GOT3 (cell line): ENCODE results near the gene RPA1.
"Not testable (repeated sequence)": the region's sequence is repeated elsewhere in the genome, so short reads cannot be mapped to it uniquely, and the experiment has no call there.

Experiments
- DNase-seq: peaks from one replicate; lab custom pipeline; 2025; ENCODE audit warnings: mixed read lengths; lab: John Stamatoyannopoulos, UW

The RPA1 gene

DNA sequence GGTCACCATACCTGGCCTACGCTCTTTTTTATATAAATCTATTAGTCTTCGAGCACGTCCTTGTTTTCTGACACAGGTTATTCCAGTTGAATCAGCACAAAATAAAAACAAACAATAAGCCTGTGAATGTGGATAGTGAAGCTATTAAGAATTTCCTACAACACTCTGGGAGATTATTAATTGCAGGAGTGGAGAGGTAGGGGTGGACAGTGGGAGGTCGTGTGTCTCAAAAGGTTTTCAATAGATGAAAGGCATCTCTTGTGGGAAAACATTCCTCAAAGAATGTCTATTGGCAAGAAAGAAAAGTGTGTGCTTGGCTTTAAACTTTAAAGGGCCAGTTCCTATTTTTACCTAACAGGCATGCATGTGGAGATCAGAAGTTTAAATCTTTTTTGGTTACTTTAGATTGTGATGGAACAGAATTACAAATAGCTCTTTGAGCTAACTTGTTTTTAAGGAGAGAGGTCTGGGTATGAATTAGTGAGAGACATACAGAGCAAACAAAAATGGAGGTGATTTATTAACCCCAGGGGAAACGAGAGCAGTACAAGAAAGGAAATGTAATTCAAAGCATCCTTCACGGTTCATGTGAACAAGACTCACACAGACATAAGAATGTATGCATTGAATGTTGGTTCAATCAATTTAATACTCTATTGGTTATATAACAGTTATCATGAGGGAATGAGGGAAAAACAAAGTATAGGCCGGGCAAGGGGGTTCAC, 9.1 kb upstream of the RPA1 start:
- no peak for DNase-seq

DNA sequence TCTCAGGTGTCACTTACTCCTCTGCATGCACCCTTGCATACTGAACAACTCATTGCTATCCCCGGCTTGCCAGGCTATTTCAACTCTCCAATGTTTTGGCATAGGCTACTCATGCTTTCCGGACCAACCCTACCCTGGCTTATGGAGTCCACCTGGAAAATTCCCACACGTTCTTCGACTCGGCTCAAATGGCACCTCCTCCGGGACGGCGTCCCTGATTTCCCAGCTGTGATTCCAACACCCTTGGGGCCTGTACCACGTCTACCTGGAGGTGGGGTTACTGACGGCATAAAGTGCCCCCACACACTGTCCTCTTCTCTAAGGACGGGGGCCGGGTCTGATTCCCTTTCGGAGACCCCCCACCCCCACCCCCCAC, 601 bp upstream of the RPA1 start:
- no peak for DNase-seq

DNA sequence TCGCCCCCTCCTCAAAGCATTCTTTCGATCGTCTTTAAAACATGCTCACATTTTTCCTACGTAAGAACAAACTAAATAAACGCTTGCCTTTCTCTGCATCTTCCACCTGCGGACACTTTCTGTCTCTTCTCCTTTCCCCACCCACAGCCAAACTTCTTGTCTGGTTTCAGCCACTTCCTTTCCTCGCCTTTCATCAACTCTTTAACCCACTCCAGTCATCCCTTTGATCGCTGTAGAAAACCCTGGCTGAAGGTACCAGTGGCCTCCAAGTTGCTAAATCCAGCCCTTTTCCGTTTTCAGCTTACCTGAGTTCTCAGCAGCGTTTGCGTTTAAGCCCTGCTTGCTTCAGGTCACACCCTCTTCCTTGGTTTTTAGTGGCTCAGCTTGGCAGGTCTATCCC, 483 bp downstream of the RPA1 start:
- DNase-seq: no peak

DNA sequence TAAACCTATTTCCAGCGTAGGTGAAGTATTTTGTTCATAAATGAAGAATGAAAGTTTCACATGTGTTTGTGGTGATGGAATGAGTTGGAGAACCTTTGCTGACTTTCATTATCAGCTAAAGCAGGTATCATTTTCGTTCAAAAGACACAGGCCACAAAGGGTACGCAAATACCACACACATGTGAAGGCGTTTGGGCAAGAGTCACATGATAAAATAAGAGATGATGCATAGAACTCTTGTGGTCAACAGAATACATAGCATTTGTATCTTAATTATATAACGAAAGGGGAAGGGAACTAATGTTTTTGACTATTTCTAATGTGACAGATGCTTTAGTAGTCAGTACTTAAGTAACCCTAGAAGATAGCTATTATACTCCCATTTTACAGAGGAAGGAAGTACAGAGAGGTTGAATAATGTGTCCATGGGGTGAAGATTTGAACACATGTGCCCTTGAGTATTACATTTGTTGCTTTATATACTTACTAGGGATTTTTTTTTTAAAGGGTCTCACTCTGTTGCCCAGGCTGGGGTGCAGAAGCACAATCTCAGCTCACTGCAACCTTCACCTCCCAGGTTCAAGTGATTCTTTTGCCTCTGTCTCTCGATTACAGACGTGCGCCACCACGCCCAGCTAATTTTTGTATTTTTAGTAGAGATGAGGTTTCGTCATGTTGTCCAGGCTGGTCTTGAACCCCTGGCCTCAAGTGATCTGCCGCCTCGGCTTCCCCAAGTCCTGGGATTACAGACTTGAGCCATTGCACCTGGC, 4.8 kb downstream of the RPA1 start:
- no peak for DNase-seq

DNA sequence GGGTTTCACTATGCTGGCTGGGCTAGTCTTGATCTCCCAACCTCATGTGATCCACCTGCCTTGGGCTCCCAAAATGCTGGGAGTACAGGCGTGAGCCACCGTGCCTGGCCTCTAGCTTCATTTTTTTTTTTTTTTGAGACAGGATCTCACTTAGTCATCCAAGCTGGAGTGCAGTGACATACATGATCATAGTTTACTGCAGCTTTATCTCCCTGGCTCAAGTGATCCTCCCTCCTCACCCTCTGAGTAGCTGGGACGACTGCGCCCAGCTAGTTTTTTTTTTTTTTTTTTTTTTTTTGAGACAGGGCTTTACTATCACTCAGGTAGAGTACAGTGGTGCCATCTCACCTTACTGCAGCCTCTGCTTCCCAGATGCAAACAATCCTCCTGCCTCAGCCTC, 9.7 kb downstream of the RPA1 start:
- DNase-seq: no peak

DNA sequence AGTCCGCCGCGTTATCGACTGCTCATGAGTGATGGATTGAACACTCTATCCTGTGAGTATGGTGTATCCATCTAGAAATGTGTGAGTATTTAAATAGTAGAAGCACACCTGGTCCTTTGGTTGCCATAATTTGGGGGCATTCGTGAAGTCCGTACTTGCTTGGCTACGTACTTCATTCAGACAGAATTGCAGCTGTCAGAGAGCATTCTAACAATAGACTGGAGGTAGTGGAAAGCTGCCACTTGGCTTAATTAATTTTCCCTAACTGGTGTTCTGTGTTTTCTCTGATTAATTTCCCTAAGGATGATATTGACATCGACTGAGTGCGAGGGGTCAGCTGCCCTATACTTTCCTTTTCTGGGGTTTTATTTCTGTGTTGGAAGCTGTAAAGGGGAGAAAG, 14.1 kb downstream of the RPA1 start:
- DNase-seq: no peak

DNA sequence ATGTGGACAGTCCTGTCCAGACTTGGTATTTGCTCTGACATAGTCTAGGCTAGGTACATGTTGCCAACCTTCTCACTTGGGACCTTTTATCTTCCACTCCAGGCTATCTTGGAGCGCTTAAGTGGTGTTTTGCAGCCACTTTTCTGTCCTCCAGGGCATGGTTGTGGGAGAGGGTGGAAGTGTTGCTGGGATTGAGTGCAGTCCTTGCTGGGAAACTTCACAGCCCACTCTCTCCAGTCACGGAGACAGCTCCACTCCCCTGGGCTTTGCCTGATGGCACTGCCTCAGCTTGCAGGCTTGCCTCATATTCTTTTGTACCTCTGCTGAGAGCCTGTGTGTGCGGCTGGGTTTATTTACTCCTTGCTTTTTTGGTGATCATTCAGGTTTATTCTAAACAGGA, 17.4 kb downstream of the RPA1 start:
- DNase-seq: no peak

DNA sequence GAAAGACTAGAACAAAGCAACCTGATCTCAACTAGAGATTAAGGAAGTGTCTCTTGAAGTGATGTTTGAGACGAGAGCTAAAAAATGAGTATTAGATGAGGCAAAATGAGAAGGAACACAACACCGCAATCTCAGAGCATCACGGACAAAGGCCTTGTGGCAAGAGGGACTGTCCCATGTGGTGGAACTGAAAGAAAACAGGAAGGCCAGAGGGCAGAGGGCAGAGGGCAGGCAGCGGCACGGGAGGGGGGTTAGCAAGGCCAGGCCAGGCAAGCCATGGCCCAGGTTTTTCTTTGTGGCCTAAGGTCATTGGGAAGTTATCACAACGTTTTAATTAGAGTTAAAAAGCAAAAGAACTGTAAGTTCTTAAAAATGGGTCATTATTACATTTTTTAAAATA, 22.5 kb downstream of the RPA1 start:
- DNase-seq: no peak

DNA sequence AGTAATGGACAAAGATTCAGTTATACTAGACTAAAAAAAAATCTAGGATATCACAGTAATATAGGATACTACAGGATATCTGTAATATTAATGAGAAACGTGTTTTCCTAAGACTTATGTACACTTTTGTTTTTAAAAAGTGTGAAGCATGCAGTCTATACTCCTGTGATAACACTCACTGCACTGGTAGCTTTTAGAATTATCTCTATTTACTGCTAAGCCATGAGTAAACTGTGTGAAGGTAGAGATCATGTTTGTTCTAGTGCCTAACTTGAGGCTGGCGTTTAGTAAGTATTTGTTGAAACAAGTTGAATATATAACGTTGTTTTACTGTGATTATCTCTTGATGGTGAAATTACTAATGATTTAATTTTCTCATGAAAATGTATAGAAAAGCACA, 23.9 kb downstream of the RPA1 start:
- no peak for DNase-seq

DNA sequence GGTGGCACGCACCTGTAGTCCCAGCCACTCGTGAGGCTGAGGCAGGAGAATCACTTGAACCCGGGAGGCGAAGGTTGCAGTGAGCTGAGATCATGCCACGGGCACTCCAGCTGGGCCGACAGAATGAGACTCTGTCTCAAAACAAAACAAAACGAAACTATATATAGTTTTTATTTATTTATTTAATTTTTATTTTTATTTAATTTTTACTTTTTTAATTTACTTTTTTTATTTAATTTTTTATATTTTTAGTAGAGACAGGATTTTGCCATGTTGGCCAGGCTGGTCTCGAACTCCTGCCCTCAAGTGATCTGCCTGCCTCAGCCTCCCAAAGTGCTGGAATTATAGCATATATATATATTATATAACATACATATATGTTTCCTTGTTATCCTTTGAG, 26.7 kb downstream of the RPA1 start:
- DNase-seq: not testable (repeated sequence)

DNA sequence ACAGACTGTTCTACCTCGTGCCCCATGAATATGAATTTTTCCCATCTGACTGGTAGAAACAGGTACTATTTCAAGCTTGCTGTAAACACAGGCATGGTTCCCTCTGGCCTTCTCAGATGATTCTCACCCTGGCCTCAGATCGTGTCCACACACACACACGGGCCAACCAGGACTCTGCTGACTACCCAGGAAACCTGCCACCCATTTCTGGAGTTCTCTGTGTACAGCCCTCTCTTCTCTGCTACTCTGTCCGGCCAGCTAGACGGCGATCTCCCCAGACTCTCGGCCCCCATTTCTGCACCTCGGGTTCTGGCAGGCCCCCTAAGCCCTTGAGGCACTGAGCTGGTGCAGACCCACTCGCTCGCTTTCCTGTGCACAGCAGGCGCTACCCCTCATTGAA, 31.2 kb downstream of the RPA1 start:
- DNase-seq: no peak

DNA sequence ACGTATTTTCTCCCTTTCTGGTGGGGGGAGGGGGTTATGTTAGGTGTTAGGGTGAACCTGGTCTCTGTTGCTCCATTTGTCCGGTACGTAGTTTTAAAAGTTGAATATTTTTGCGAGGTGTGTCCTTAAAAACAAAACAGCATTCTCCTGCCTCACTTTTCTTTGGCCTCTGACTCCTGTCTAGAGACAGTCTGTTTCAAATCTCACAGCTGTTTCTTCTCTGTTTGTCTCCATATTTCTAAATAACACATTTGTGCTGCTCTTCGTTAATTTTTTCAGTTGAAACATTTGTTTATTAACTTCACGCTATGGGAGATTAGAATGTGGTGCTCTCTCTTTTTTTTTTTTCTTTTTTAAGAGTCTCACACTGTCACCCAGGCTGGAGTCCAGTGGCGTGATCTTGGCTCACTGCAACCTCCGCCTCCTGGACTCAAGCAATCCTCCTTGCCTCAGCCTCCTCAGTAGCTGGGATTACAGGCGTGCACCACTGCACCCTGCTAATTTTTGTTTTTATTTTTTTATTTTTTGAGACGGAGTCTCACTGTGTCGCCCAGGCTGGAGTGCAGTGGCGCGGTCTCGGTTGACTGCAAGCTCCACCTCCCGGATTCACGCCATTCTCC, 31.7 kb downstream of the RPA1 start:
- DNase-seq: no peak

DNA sequence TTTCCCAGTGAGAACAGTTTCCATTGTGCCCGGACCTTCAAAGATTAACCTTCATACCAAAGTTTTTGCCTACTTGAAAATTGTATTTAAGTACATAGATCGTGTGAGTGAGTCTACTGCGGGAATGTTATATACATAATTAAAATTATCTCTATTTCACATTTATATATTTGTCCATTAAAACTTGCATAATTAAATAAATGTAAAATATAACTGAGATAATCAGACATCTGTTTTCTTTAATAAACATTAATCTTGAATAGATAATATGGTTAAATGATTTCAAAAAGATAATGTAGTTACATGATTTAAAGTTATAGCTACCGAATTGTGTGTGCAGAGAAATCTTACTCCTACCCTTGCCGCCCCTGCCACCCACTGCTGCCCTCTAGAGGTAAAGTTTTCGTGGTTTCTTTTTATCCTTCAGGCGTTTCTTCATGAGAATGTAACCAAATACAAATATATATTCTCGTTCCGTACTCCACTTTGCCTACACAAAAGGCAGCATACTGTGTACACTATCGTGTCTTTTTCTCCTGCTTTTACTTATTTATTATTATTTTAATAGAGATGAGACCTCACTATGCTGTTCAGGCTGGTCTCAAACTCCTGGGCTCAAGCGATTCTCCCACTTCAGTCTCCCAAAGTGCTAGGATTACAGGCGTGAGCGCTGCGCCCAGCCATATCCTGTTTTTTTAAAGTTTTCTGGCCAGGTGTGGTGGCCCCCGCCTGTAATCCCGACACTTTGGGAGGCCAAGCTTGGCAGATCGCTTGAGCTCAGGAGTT, 35.6 kb downstream of the RPA1 start:
- DNase-seq: no peak

DNA sequence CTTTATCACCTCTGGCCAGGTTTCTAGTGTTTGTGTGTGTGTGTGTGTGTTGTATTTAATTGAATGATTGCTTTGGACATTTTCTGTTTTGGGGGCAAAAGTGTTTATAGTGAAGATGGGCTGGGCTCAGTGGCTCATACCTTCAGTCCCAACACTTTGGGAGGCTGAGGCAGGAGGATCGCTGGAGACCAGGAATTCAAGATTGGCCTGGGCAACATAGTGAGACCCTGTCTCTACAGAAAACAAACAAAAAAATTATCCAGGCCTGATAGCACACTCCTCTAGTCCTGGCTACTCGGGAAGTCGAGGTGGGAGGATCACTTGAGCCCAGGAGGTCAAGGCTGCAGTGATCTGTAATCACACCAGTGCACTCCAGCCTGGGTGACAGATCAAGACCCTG, 37.5 kb downstream of the RPA1 start:
- no peak for DNase-seq

DNA sequence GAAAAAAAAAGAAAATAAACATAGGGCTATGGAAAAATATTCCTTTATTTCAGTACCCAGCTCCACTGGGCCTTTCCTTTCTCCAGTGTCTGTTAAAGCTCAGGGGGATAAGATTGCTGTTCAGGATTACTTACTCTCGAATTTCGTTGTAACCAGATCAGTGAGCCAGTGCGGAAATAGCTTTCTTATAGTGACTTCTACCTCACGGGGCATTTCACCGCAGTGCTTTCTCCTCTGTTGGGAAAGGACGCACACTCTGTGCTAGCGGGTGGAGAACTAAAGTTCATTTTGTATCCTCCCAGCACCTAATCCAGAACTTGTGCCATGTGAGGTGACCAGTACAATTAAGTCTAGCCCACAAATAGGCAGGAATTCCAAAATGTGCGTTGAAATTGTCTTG, 38.3 kb downstream of the RPA1 start:
- DNase-seq: no peak

DNA sequence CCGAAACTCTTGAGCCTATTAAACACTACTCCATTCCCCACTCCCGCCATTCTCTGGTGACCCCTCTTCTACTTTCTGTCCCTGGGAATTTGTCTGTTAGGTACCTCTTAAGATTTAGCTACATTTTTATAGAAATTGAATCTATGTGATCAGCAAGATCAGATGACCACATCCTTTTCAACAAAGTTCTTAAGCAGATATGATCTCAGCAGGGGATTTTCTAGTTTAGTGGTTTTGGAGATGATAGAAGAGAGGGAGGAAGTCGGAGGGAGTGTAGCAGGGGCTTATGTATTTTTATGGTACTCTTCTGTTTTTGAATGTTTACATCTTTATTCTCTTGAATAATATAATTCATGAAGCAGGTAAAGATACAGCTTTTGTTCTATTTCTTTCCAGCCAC, 40.8 kb downstream of the RPA1 start:
- no peak for DNase-seq

DNA sequence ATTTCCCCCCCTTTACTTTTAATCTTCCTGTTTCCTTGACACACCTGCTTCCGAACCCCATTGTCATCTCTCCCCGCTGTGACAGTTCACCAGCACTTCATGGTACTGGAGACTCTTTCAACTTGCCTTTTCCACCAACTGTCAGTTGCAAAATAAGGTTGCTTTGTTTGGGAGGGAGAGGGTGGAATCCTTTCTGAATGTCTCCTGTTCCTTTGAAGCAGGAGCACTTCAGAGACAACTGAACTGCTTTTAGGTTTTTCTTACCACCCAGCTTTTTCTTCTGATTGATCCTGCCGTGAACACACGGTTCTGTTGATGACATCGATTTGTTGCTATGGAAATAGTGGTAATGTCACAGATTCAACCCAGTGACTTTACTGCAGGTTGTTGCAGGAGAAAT, 42.0 kb downstream of the RPA1 start:
- DNase-seq: no peak

DNA sequence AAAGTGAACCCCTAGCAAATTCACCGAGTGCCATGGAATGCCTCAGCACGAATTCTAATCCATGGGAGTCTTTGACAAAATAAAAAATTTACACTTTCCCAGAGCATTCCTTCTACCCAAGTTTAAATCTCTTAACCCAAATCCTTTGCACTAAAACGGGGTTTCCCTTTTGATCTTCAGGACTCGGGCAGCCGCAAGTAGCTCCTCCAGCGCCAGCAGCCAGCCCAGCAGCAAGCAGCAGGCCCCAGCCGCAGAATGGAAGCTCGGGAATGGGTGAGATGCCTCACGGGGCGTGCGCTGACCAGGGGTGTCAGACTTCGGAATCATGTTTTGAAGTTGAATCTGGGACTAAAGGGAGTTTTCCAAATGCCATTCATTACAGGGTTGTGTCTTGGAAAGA, 42.4 kb downstream of the RPA1 start:
- no peak for DNase-seq

DNA sequence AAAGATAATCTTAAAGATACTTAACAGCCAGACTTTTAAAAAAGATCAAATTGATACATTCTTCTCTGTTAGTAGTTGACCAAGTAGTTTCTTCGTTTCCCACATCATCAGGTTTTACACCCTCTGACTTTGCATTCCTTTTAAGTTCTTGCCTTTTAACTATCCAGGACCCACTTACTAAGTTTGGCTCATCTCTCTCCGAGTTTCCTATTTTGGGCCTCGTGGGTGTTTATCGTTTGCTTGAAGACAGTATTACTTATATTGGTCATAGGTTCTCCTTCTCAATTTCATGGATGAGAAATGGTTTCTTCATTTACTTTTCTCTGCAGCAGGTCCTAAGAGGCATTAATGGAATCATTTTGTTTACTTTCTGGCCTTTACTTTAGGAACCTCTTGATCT, 43.2 kb downstream of the RPA1 start:
- DNase-seq: no peak

DNA sequence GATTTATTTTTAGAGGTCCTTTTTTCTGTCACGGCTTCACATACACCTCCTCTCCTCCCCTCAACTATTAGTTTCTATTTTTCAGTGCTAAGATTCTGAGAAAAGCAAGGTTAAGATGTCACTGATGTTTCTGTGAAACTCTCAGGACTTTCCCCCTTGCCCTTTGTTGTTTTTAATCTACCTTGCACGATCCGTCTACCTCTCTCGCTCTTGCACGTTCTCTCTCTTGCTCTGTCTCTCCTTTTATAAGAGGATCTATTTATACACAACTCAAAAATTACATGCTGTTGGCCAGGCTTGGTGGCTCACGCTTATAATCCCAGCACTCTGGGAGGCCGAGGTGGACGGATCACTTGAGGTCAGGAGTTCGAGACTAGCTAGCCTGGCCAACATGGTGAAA, 43.6 kb downstream of the RPA1 start:
- no peak for DNase-seq

DNA sequence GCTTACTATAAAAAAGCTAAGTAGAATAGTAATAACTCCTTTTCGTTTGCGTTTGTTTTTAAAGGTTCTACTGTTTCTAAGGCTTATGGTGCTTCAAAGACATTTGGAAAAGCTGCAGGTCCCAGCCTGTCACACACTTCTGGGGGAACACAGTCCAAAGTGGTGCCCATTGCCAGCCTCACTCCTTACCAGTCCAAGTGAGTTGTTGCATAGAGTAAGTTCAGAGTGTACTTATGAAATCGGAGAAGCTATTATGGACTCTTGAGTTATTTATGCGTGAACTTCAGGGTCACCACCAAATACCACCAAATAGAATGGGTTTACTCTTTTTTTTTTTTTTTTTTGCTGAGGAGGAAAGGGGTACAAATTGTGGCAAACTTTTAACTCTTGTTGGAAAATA, 45.8 kb downstream of the RPA1 start:
- DNase-seq: no peak

DNA sequence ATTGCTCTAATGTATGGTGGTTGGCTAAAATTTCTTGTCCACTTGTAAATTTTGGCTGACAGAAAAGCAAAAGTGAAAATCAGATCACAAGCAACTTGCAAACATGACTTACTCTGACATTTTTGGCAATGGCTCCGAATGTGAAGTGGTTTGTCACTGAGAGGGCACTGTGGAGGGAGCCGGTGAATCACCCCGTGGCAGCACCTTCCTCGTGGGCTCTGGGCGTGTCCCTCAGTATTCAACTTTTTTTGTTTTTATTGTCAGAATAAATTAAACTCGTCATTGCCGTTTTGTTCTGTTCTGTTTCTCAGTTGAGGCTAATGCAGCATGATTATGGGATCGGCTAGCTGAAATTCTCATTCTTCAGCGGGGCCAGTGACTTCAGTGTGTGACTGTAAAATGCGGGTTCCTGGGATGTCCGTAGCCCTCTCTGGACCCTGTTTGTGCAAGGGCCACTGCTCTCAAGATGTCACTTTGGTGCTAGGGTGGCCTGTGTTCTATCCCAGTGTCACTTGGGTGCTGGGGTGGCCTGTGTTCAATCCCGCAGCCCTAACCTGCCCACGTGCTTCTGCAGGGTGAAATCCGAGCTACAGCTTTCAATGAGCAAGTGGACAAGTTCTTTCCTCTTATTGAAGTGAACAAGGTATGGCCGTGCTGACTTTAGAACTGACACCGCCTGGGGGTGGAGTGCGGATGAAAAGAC, 48.8 kb downstream of the RPA1 start:
- DNase-seq: no peak
